ENCODE results near the gene HIVEP3. TPM values are rescaled to one million over a fixed set of nuclear protein-coding genes. Genes with fewer than 3 reads are reported as not detected.

HIVEP3 gene
- total RNA-seq, 1 donor from 2014 or later: 0.85 TPM

Other genes with a start within 250 kb of the HIVEP3 start
- not detected in 2 replicates for gene GUCA2B, start 234.5 kb upstream of the HIVEP3 start, total RNA-seq
- not detected in 2 replicates for gene GUCA2A, start 245.8 kb upstream of the HIVEP3 start, total RNA-seq

All from dermis blood vessel endothelial cell (primary cell).